Gastrocnemius medialis (tissue), 4 donors: ENCODE data around the gene SPTBN2.

ENCODE experiments used
- POLR2A ChIP-seq, 2 donors: fragments of 450-650 bp; IDR thresholded peaks; one replicate each; pipeline ENCODE4 v1.6.1; 2017; ENCODE audit warnings: antibody characterized with exemption in 2 of 2, mild to moderate bottlenecking in 2 of 2, moderate library complexity in 2 of 2
- TF ChIP-seq, protein P1 (sequence below), 5 experiments: fragments of 450-650 bp in 3 of 5; fragments of 200-600 bp in 2 of 5; sonication (generic) in 2 of 5; IDR thresholded peaks in 4 of 5; conservative IDR thresholded peaks in 1 of 5; 1 replicate in 4 of 5; 2 replicates in 1 of 5; pipeline ENCODE4 v1.5.1; 2016 to 2019; ENCODE audit warnings: antibody characterized with exemption in 5 of 5, mild to moderate bottlenecking in 3 of 5, moderate library complexity in 3 of 5

DNA sequence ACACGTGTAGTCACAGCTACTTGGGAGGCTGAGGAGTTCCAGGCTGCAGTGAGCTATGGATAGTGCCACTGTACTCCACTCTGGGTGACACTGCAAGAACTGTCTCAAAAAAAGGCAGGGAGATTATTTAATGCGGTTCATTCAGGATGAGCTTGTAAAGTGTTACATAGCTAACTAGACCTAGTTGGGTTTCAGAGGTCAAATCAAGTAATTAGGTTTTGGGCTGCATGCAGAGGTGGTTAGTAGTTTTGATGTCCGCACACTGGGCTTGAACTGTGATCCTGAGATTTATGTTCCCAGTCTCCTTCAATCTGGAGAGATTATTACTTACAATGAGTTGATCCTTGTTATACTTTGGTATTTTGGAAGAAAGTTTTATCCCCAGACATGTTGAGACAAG lies 92.6 kb downstream of the SPTBN2 start:
- TF ChIP-seq, protein P1, sequence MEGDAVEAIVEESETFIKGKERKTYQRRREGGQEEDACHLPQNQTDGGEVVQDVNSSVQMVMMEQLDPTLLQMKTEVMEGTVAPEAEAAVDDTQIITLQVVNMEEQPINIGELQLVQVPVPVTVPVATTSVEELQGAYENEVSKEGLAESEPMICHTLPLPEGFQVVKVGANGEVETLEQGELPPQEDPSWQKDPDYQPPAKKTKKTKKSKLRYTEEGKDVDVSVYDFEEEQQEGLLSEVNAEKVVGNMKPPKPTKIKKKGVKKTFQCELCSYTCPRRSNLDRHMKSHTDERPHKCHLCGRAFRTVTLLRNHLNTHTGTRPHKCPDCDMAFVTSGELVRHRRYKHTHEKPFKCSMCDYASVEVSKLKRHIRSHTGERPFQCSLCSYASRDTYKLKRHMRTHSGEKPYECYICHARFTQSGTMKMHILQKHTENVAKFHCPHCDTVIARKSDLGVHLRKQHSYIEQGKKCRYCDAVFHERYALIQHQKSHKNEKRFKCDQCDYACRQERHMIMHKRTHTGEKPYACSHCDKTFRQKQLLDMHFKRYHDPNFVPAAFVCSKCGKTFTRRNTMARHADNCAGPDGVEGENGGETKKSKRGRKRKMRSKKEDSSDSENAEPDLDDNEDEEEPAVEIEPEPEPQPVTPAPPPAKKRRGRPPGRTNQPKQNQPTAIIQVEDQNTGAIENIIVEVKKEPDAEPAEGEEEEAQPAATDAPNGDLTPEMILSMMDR (IDR thresholded peaks at IDR 0.05 in 4 of 5, conservative IDR thresholded peaks at IDR 0.05 in 1 of 5): no peak
- TF ChIP-seq POLR2A (IDR thresholded peaks at IDR 0.05): no peak
